Spleen (tissue), 11 donors: ENCODE data around the gene KRTAP9-9. TPM values are rescaled to one million over a fixed set of nuclear protein-coding genes. Genes with fewer than 3 reads are reported as not detected.

Experiments
- DNase-seq: peaks from one replicate; pipeline ENCODE4 v3.0.0-alpha.2; 2020
- H3K27ac ChIP-seq, 8 donors: fragments of 200-600 bp; sonication (generic) in 7 of 8; 1 replicate in 4 of 8; 2 replicates in 4 of 8; pipeline versions ENCODE4 v1.5.0 to v1.8.0; 2016 to 2021; ENCODE audit warnings: inconsistent platforms in 4 of 8, mild to moderate bottlenecking in 4 of 8, moderate library complexity in 1 of 8
- H3K27me3 ChIP-seq, 7 donors: fragments of 200-600 bp; sonication (generic) in 6 of 7; replicated peaks in 1 of 7; 1 replicate in 4 of 7; 2 replicates in 3 of 7; pipeline versions ENCODE4 v1.5.0 to v1.8.0; 2016 to 2021; ENCODE audit warnings: inconsistent platforms in 3 of 7, mild to moderate bottlenecking in 1 of 7
- H3K36me3 ChIP-seq, 6 donors: fragments of 200-600 bp; sonication (generic) in 5 of 6; 1 replicate in 4 of 6; 2 replicates in 2 of 6; pipeline versions ENCODE4 v1.5.0 to v1.8.0; 2016 to 2021; ENCODE audit warnings: inconsistent platforms in 2 of 6
- H3K4me1 ChIP-seq, 6 donors: fragments of 200-600 bp; sonication (generic) in 5 of 6; 1 replicate in 3 of 6; 2 replicates in 3 of 6; pipeline versions ENCODE4 v1.5.0 to v1.8.0; 2016 to 2021; ENCODE audit warnings: inconsistent platforms in 3 of 6
- H3K4me3 ChIP-seq, 8 donors: fragments of 200-600 bp; sonication (generic) in 7 of 8; 1 replicate in 4 of 8; 2 replicates in 4 of 8; pipeline versions ENCODE4 v1.5.0 to v1.8.0; 2016 to 2021; ENCODE audit warnings: inconsistent platforms in 4 of 8, mild to moderate bottlenecking in 4 of 8, moderate library complexity in 2 of 8
- H3K9me3 ChIP-seq, 8 donors: fragments of 200-600 bp; sonication (generic) in 7 of 8; 1 replicate in 4 of 8; 2 replicates in 4 of 8; pipeline versions ENCODE4 v1.5.0 to v1.8.0; 2016 to 2021; ENCODE audit warnings: inconsistent platforms in 4 of 8
- POLR2A ChIP-seq, 3 donors: fragments of 450-650 bp; IDR thresholded peaks; one replicate each; pipeline ENCODE4 v1.5.1; 2017; ENCODE audit warnings: antibody characterized with exemption in 3 of 3, mild to moderate bottlenecking in 1 of 3
- POLR2AphosphoS5 ChIP-seq, 3 donors: sonication (generic); formaldehyde crosslinking; IDR thresholded peaks; one replicate each; pipeline ENCODE4 v1.5.1; 2017; ENCODE audit warnings: antibody characterized with exemption in 3 of 3
- WGBS, 5 donors: extraction: QIAGEN DNeasy Blood & Tissue Kit in 3 of 5; methylation state at CpG; one replicate each; pipeline versions ENCODE4 v1.1.5 to v1.1.7; 2013 to 2018; 5-methylcytosine and 5-hydroxymethylcytosine counted together
- intact Hi-C: fragments of 100-400 bp; cut with DNase I; formaldehyde crosslinking; loops from one replicate; pipeline ENCODE4 v1.15.0; 2023; ENCODE audit warnings: low total_unique reads
- polyA plus RNA-seq, 3 donors: library from polyadenylated mRNA; stranded (reverse); fragments of 200-250 nt; gene quantifications; one replicate each; pipeline ENCODE4 v1.2.1, GENCODE V29; 2013
- small RNA-seq, 4 donors: library from RNA; depleted of rRNA; stranded (forward); fragments of <200 nt; gene quantifications; one replicate each; pipeline ENCODE3, GENCODE V24; 2016
- total RNA-seq, 7 donors: library from RNA; depleted of rRNA in 3 of 7; stranded (reverse); fragments of >200 nt in 3 of 7; fragmentation: NEBNext Ultra II Directional in 4 of 7; extraction: Animal tissue kit (Norgen Biotek cat#: 25700) in 4 of 7; gene quantifications; one replicate each; pipeline versions ENCODE4 v1.1.0 to v1.2.1, GENCODE V29; 2016 to 2021
- TF ChIP-seq, protein P1 (sequence below), 11 experiments: fragments of 200-600 bp in 7 of 11; fragments of 450-650 bp in 4 of 11; sonication (generic) in 4 of 11; IDR thresholded peaks in 8 of 11; conservative IDR thresholded peaks in 3 of 11; 1 replicate in 7 of 11; 2 replicates in 4 of 11; pipeline versions ENCODE4 v1.4.0 to v1.8.0; 2016 to 2021; ENCODE audit warnings: antibody characterized with exemption in 11 of 11, inconsistent platforms in 4 of 11, mild to moderate bottlenecking in 1 of 11
- donor health status: healthy with polysubstance abuse.
- donor health status: DM: no; HTN: no; CAD: no; lungs with moderate emphysema.
- donor health status: DM: no; HTN: no; CAD: no.
- donor health status: Bipolar disorder and iron deficiency.
- donor health status: healthy.
- donor health status: DM: no; HTN: no; CAD: no.
- donor health status: DM: yes; HTN: yes; CAD: no.

KRTAP9-9 gene
- total and polyA plus RNA-seq, 10 donors: not detected

DNA sequence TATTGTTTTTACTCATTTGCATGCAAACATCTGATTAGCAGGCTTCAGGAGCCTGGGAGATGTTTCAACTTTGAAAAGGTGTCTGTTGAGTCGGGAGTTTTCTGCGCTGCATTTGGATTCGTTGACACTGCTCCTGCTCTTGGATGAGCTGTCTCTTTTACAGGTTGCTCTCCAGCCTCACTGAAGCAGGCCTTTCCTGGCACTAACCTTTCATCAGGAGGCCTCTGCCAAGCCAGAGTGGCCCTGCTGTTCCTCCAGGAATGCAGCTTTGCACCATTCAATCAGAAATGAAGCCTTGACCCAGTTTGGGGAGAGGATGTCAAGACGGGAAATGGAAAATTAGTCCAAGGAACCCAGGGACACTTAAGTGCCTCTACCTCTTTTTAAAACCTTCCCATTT lies 47.8 kb downstream of the KRTAP9-9 start:
- H3K36me3 ChIP-seq: no peaks in the 10 kb centered on the region
- no peak overlapping the region for H3K4me3 ChIP-seq
- no peak for TF ChIP-seq POLR2AphosphoS5 (IDR thresholded peaks at IDR 0.05)
- TF ChIP-seq, protein P1, sequence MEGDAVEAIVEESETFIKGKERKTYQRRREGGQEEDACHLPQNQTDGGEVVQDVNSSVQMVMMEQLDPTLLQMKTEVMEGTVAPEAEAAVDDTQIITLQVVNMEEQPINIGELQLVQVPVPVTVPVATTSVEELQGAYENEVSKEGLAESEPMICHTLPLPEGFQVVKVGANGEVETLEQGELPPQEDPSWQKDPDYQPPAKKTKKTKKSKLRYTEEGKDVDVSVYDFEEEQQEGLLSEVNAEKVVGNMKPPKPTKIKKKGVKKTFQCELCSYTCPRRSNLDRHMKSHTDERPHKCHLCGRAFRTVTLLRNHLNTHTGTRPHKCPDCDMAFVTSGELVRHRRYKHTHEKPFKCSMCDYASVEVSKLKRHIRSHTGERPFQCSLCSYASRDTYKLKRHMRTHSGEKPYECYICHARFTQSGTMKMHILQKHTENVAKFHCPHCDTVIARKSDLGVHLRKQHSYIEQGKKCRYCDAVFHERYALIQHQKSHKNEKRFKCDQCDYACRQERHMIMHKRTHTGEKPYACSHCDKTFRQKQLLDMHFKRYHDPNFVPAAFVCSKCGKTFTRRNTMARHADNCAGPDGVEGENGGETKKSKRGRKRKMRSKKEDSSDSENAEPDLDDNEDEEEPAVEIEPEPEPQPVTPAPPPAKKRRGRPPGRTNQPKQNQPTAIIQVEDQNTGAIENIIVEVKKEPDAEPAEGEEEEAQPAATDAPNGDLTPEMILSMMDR (IDR thresholded peaks at IDR 0.05 in 8 of 11, conservative IDR thresholded peaks at IDR 0.05 in 3 of 11): no peak
- H3K27ac ChIP-seq: no peak overlapping the region
- 85 to 93% (median 88%) methylated on average over 4 of the region's 4 CpGs for WGBS, 5 donors
- no peak for DNase-seq
- no peaks in the 10 kb centered on the region for H3K27me3 ChIP-seq
- no peaks in the 10 kb centered on the region for H3K9me3 ChIP-seq
- H3K4me1 ChIP-seq: peaks cover 3 to 25% (median 14%) of the 10 kb centered on the region in 6 donors
- intact Hi-C loops: no loop called here

DNA sequence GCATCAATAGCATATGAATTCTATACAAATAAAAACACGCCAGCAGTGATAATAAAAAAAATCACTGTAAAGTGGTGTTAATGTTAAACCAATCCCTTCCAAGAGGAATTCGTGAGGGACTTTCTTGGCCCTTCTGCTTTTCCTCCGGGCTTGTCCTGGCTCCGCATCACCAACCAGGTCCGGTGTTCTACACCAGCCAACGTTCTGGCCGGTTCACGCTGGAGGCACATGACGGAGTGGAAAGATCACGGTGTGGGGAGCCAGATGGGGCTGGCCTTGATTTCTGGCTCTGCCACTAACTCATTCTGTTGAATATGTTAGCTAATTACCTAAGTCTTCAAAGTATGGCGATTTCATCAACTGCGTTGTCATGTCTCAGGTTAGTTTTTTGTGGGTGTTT lies 48.9 kb downstream of the KRTAP9-9 start:
- no peak for DNase-seq
- 87 to 90% (median 88%) methylated on average over 12 of the region's 12 CpGs for WGBS, 5 donors
- Histone ChIP-seq H3K27ac (no peak overlapping the region), H3K36me3 (no peaks in the 10 kb centered on the region), H3K9me3 (no peaks in the 10 kb centered on the region), H3K4me1 (peaks cover 6 to 36% (median 25%) of the 10 kb centered on the region in 6 donors), H3K4me3 (no peak overlapping the region), H3K27me3 (no peaks in the 10 kb centered on the region)
- intact Hi-C loops: no loop called here
- TF ChIP-seq POLR2AphosphoS5 (IDR thresholded peaks at IDR 0.05): no peak
- no peak for TF ChIP-seq POLR2A (IDR thresholded peaks at IDR 0.05)
- TF ChIP-seq, protein P1 (IDR thresholded peaks at IDR 0.05 in 8 of 11, conservative IDR thresholded peaks at IDR 0.05 in 3 of 11): no peak

Small RNA genes lying within 50 kb of the gene (small RNA-seq; reads per million reads assigned to genes)
- gene KRTAP9-10P: 0 reads per million in 4 donors

Other genes starting within 250 kb of the KRTAP9-9 start
Only the 30 nearest of the 40 such genes appear.
- not detected for gene KRTAP2-3, start 195.3 kb upstream of the KRTAP9-9 start, total RNA-seq
- gene KRTAP2-3, start 195.3 kb upstream of the KRTAP9-9 start, polyA plus RNA-seq: not detected
- not detected for gene KRTAP2-4, start 189.5 kb upstream of the KRTAP9-9 start, total RNA-seq
- gene KRTAP2-4, start 189.5 kb upstream of the KRTAP9-9 start, polyA plus RNA-seq: not detected
- gene KRTAP4-7, start 171.2 kb upstream of the KRTAP9-9 start, total RNA-seq: not detected
- not detected for gene KRTAP4-7, start 171.2 kb upstream of the KRTAP9-9 start, polyA plus RNA-seq
- not detected for gene KRTAP4-8, start 157.2 kb upstream of the KRTAP9-9 start, total RNA-seq
- not detected for gene KRTAP4-8, start 157.2 kb upstream of the KRTAP9-9 start, polyA plus RNA-seq
- not detected for gene KRTAP4-16, start 153.2 kb upstream of the KRTAP9-9 start, total RNA-seq
- not detected for gene KRTAP4-16, start 153.2 kb upstream of the KRTAP9-9 start, polyA plus RNA-seq
- not detected for gene KRTAP4-9, start 150.0 kb upstream of the KRTAP9-9 start, total RNA-seq
- gene KRTAP4-9, start 150.0 kb upstream of the KRTAP9-9 start, polyA plus RNA-seq: not detected
- not detected for gene KRTAP4-11, start 137.0 kb upstream of the KRTAP9-9 start, total RNA-seq
- gene KRTAP4-11, start 137.0 kb upstream of the KRTAP9-9 start, polyA plus RNA-seq: not detected
- not detected for gene KRTAP4-12, start 131.2 kb upstream of the KRTAP9-9 start, total RNA-seq
- gene KRTAP4-12, start 131.2 kb upstream of the KRTAP9-9 start, polyA plus RNA-seq: not detected
- not detected for gene KRTAP4-6, start 114.8 kb upstream of the KRTAP9-9 start, total RNA-seq
- gene KRTAP4-6, start 114.8 kb upstream of the KRTAP9-9 start, polyA plus RNA-seq: not detected
- not detected for gene KRTAP4-5, start 105.6 kb upstream of the KRTAP9-9 start, total RNA-seq
- gene KRTAP4-5, start 105.6 kb upstream of the KRTAP9-9 start, polyA plus RNA-seq: not detected
- not detected for gene KRTAP4-4, start 94.6 kb upstream of the KRTAP9-9 start, total RNA-seq
- not detected for gene KRTAP4-4, start 94.6 kb upstream of the KRTAP9-9 start, polyA plus RNA-seq
- not detected for gene KRTAP4-3, start 87.2 kb upstream of the KRTAP9-9 start, total RNA-seq
- gene KRTAP4-3, start 87.2 kb upstream of the KRTAP9-9 start, polyA plus RNA-seq: not detected
- gene KRTAP4-2, start 77.2 kb upstream of the KRTAP9-9 start, total RNA-seq: not detected
- gene KRTAP4-2, start 77.2 kb upstream of the KRTAP9-9 start, polyA plus RNA-seq: not detected
- gene KRTAP4-1, start 70.5 kb upstream of the KRTAP9-9 start, total RNA-seq: not detected
- not detected for gene KRTAP4-1, start 70.5 kb upstream of the KRTAP9-9 start, polyA plus RNA-seq
- gene KRTAP9-1, start 65.5 kb upstream of the KRTAP9-9 start, total RNA-seq: not detected
- not detected for gene KRTAP9-1, start 65.5 kb upstream of the KRTAP9-9 start, polyA plus RNA-seq
- not detected for gene KRTAP9-2, start 28.7 kb upstream of the KRTAP9-9 start, total RNA-seq
- not detected for gene KRTAP9-2, start 28.7 kb upstream of the KRTAP9-9 start, polyA plus RNA-seq
- not detected for gene KRTAP9-3, start 22.9 kb upstream of the KRTAP9-9 start, total RNA-seq
- not detected for gene KRTAP9-3, start 22.9 kb upstream of the KRTAP9-9 start, polyA plus RNA-seq
- gene KRTAP9-8, start 17.4 kb upstream of the KRTAP9-9 start, total RNA-seq: not detected
- not detected for gene KRTAP9-8, start 17.4 kb upstream of the KRTAP9-9 start, polyA plus RNA-seq
- not detected for gene KRTAP9-4, start 5.7 kb upstream of the KRTAP9-9 start, total RNA-seq
- not detected for gene KRTAP9-4, start 5.7 kb upstream of the KRTAP9-9 start, polyA plus RNA-seq
- not detected for gene KRTAP9-6, start 10.0 kb downstream of the KRTAP9-9 start, total RNA-seq
- gene KRTAP9-6, start 10.0 kb downstream of the KRTAP9-9 start, polyA plus RNA-seq: not detected
- gene KRTAP9-7, start 20.3 kb downstream of the KRTAP9-9 start, total RNA-seq: not detected
- gene KRTAP9-7, start 20.3 kb downstream of the KRTAP9-9 start, polyA plus RNA-seq: not detected
- not detected for gene KRTAP29-1, start 47.5 kb downstream of the KRTAP9-9 start, total RNA-seq
- gene KRTAP29-1, start 47.5 kb downstream of the KRTAP9-9 start, polyA plus RNA-seq: not detected
- gene KRTAP16-1, start 53.9 kb downstream of the KRTAP9-9 start, total RNA-seq: not detected
- not detected for gene KRTAP16-1, start 53.9 kb downstream of the KRTAP9-9 start, polyA plus RNA-seq
- not detected for gene KRTAP17-1, start 60.3 kb downstream of the KRTAP9-9 start, total RNA-seq
- not detected for gene KRTAP17-1, start 60.3 kb downstream of the KRTAP9-9 start, polyA plus RNA-seq
- gene KRT33A, start 95.4 kb downstream of the KRTAP9-9 start, total RNA-seq: not detected
- gene KRT33A, start 95.4 kb downstream of the KRTAP9-9 start, polyA plus RNA-seq: not detected
- not detected for gene KRT33B, start 114.4 kb downstream of the KRTAP9-9 start, total RNA-seq
- not detected for gene KRT33B, start 114.4 kb downstream of the KRTAP9-9 start, polyA plus RNA-seq
- gene KRT34, start 126.9 kb downstream of the KRTAP9-9 start, total RNA-seq: not detected
- gene KRT34, start 126.9 kb downstream of the KRTAP9-9 start, polyA plus RNA-seq: not detected
- gene KRT31, start 142.2 kb downstream of the KRTAP9-9 start, total RNA-seq: not detected
- not detected for gene KRT31, start 142.2 kb downstream of the KRTAP9-9 start, polyA plus RNA-seq
- not detected for gene KRT37, start 169.2 kb downstream of the KRTAP9-9 start, total RNA-seq
- not detected for gene KRT37, start 169.2 kb downstream of the KRTAP9-9 start, polyA plus RNA-seq
- gene KRT38, start 185.6 kb downstream of the KRTAP9-9 start, total RNA-seq: under 1 TPM in 2 of 7 donors, not detected in 5; 0.26 to 0.39 TPM
- gene KRT38, start 185.6 kb downstream of the KRTAP9-9 start, polyA plus RNA-seq: not detected